GM23338 (cell line): ENCODE data around the gene ING4. TPM values are rescaled to one million over a fixed set of nuclear protein-coding genes. Genes with fewer than 3 reads are reported as not detected.

Experiments
- ATAC-seq: fragments of 200-7000 bp; cut with Tn5 transposase; 3 replicates; pipeline ENCODE4 v1.9.1; 2020
- DNase-seq: peaks from one replicate; pipeline ENCODE4 v3.0.0-alpha.2; 2015; ENCODE audit warnings: low spot score
- H2AFZ ChIP-seq: fragments of 200-600 bp; sonication (generic); 2 replicates; pipeline ENCODE4 v1.8.0; 2016; ENCODE audit warnings: antibody characterized with exemption, mild to moderate bottlenecking, moderate library complexity
- H3F3A ChIP-seq: fragments of 200-600 bp; sonication (generic); replicated peaks from 2 replicates; pipeline ENCODE4 v1.8.0; 2017; ENCODE audit warnings: antibody characterized with exemption, mixed run types, low read depth
- H3K27ac ChIP-seq: fragments of 200-600 bp; sonication (generic); 2 replicates; pipeline ENCODE4 v1.6.1; 2016; ENCODE audit warnings: low read depth
- H3K27me3 ChIP-seq: fragments of 200-600 bp; sonication (generic); 2 replicates; pipeline ENCODE4 v1.8.0; 2016; ENCODE audit warnings: mild to moderate bottlenecking, mixed run types, moderate library complexity; ENCODE audit not compliant: insufficient read depth
- H3K36me3 ChIP-seq: fragments of 200-600 bp; sonication (generic); 2 replicates; pipeline ENCODE4 v1.8.0; 2016; ENCODE audit warnings: mild to moderate bottlenecking; ENCODE audit not compliant: insufficient read depth
- H3K4me1 ChIP-seq: fragments of 200-600 bp; sonication (generic); 2 replicates; pipeline ENCODE4 v1.8.0; 2016; ENCODE audit warnings: mild to moderate bottlenecking, moderate library complexity; ENCODE audit not compliant: insufficient read depth
- H3K4me2 ChIP-seq: fragments of 200-600 bp; sonication (generic); 2 replicates; pipeline ENCODE4 v1.7.1; 2017; ENCODE audit warnings: mixed run types
- H3K4me3 ChIP-seq: fragments of 200-600 bp; sonication (generic); 2 replicates; pipeline ENCODE4 v1.6.1; 2016; ENCODE audit warnings: mixed run types
- H3K79me2 ChIP-seq: fragments of 200-600 bp; sonication (generic); replicated peaks from 2 replicates; pipeline ENCODE4 v1.8.0; 2017; ENCODE audit warnings: mild to moderate bottlenecking; ENCODE audit not compliant: insufficient read depth
- H3K9me2 ChIP-seq: fragments of 200-600 bp; sonication (generic); 2 replicates; pipeline ENCODE4 v1.8.0; 2017; ENCODE audit not compliant: insufficient read depth
- H4K20me1 ChIP-seq: fragments of 200-600 bp; sonication (generic); replicated peaks from 2 replicates; pipeline ENCODE4 v1.8.0; 2017; ENCODE audit warnings: mild to moderate bottlenecking; ENCODE audit not compliant: insufficient read depth
- H3K27ac Mint-ChIP-seq: 2 replicates; pipeline ENCODE4 v1.8.0; 2020; ENCODE audit warnings: inconsistent platforms, mild to moderate bottlenecking, moderate library complexity, mixed read lengths
- H3K27me3 Mint-ChIP-seq: 3 replicates; pipeline ENCODE4 v1.8.0; 2022; ENCODE audit warnings: low read depth, mild to moderate bottlenecking, moderate library complexity, mixed read lengths, inconsistent platforms; ENCODE audit not compliant: insufficient read depth, poor library complexity
- H3K36me3 Mint-ChIP-seq: 3 replicates; pipeline ENCODE4 v1.8.0; 2021; ENCODE audit warnings: low read depth, mild to moderate bottlenecking, inconsistent platforms, moderate library complexity, mixed read lengths
- H3K4me1 Mint-ChIP-seq: 3 replicates; pipeline ENCODE4 v1.8.0; 2020; ENCODE audit warnings: mild to moderate bottlenecking, inconsistent platforms, mixed read lengths
- H3K4me3 Mint-ChIP-seq: 3 replicates; pipeline ENCODE4 v1.8.0; 2021; ENCODE audit warnings: moderate library complexity, mild to moderate bottlenecking, inconsistent platforms, mixed read lengths
- H3K9me3 Mint-ChIP-seq: 3 replicates; pipeline ENCODE4 v1.8.0; 2020; ENCODE audit warnings: moderate library complexity, mild to moderate bottlenecking, inconsistent platforms, mixed read lengths
- CREB1 ChIP-seq: fragments of 250-450 bp; sonication (Bioruptor Pico); IDR thresholded peaks from 2 replicates; pipeline ENCODE4 v1.5.0; 2020; ENCODE audit warnings: low read depth, mild to moderate bottlenecking, moderate library complexity
- EZH2 ChIP-seq: fragments of 200-600 bp; sonication (generic); IDR thresholded peaks from one replicate; pipeline ENCODE4 v1.8.0; 2017; ENCODE audit warnings: antibody characterized with exemption, mild to moderate bottlenecking, low read depth; ENCODE audit not compliant: unreplicated experiment
- EZH2phosphoT487 ChIP-seq: fragments of 200-600 bp; sonication (generic); IDR thresholded peaks from one replicate; pipeline ENCODE4 v1.8.1; 2018; ENCODE audit warnings: antibody characterized with exemption; ENCODE audit not compliant: unreplicated experiment
- JUNB ChIP-seq: IDR thresholded peaks from one replicate; pipeline ENCODE4 v1.6.1; 2016; ENCODE audit warnings: antibody characterized with exemption; ENCODE audit not compliant: unreplicated experiment
- NANOG ChIP-seq: IDR thresholded peaks from 2 replicates; pipeline ENCODE4 v1.6.1; 2016; ENCODE audit warnings: antibody characterized with exemption, borderline replicate concordance
- POLR2AphosphoS5 ChIP-seq: IDR thresholded peaks from 2 replicates; pipeline ENCODE4 v1.6.1; 2016; ENCODE audit warnings: antibody characterized with exemption, low read depth
- STAT1 ChIP-seq: IDR thresholded peaks from one replicate; pipeline ENCODE4 v1.6.1; 2016; ENCODE audit warnings: antibody characterized with exemption; ENCODE audit not compliant: unreplicated experiment
- ZNF114 ChIP-seq: fragments of 250-450 bp; sonication (Bioruptor Pico); IDR thresholded peaks from 2 replicates; pipeline ENCODE4 v1.5.0; 2020; ENCODE audit warnings: mild to moderate bottlenecking, moderate library complexity
- ZNF331 ChIP-seq: fragments of 250-450 bp; sonication (Bioruptor Pico); IDR thresholded peaks from 2 replicates; pipeline ENCODE4 v1.5.0; 2020; ENCODE audit warnings: low read depth, mild to moderate bottlenecking, moderate library complexity
- polyA plus RNA-seq: library from polyadenylated mRNA; unstranded; fragments of >200 nt; fragmentation: Nextera tagmentation; extraction: Ambion mirVana; gene quantifications from 2 replicates; pipeline ENCODE4 v1.2.1, GENCODE V29; 2016
- total RNA-seq: library from RNA; depleted of rRNA; stranded (reverse); fragments of >200 nt; shearing (Covaris generic); gene quantifications from 2 replicates; pipeline ENCODE4 v1.2.3, GENCODE V29; 2014
- TF ChIP-seq, protein P1 (sequence below): IDR thresholded peaks from 2 replicates; pipeline ENCODE4 v1.6.1; 2016; ENCODE audit warnings: antibody characterized with exemption
- TF ChIP-seq, protein P2 (sequence below), 2 experiments: fragments of 200-600 bp in 1 of 2; sonication (generic) in 1 of 2; conservative IDR thresholded peaks; 2 replicates each; pipeline versions ENCODE4 v1.5.1 to v1.6.1; 2016 to 2017; ENCODE audit warnings: antibody characterized with exemption in 2 of 2, low read depth in 2 of 2, mild to moderate bottlenecking in 2 of 2, moderate library complexity in 1 of 2
- TF ChIP-seq, protein P3 (sequence below): fragments of 250-450 bp; sonication (Bioruptor Pico); IDR thresholded peaks from 2 replicates; pipeline ENCODE4 v1.5.0; 2020; ENCODE audit warnings: mild to moderate bottlenecking, moderate library complexity
- TF ChIP-seq, protein P4 (sequence below): IDR thresholded peaks from one replicate; pipeline ENCODE4 v1.6.1; 2018; ENCODE audit warnings: antibody characterized with exemption; ENCODE audit not compliant: unreplicated experiment

Gene ING4
- total and polyA plus RNA-seq, 2 experiments from 2014 or later: 22.0 to 29.6 TPM

DNA sequence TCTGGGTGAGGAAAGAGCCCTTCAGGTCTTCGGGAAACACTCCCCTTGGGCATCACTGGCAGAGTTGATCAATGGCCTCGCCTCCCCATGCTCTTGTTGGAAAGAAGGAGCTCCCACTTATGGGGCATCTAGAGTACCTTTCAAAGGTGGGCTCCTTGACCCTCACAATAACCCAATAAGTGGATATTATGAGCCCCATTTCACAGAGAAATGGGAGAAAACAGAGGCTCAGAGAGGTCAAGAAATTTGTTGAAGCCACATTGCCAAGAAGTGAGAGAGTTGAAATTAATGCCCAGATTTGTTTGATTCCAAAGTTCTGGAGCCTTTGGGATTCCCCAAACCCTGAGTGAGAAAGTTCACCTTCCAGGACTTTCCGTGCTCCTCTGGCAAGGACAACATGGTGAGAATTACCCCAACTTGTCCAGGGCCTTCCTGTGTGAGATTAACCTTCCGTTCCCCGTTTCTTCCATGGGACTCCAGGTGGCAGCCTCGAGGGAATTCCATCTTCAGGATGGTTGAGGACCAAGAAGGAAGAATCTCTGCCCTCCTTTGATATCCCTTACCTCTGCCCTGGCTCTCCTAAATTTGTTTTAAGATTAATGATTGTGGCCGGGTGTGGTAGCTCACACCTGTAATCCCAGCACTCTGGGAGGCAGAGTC lies 48.3 kb downstream of the ING4 start:
- H3K27ac ChIP-seq: peak overlapping the region; percentile 77
- peaks cover 16% of the 10 kb centered on the region for H3K27me3 ChIP-seq
- ATAC-seq (peak; percentile 5; the same call in 2 of the 3 replicates), DNase-seq (peak; percentile 76)
- no peaks in the 10 kb centered on the region for H4K20me1 ChIP-seq
- peaks cover 23% of the 10 kb centered on the region for H3K27me3 Mint-ChIP-seq
- H3K79me2 ChIP-seq: no peaks in the 10 kb centered on the region
- H3K4me3 Mint-ChIP-seq: peak overlapping the region; percentile 58
- TF ChIP-seq STAT1: no peak
- TF ChIP-seq JUNB: no peak
- TF ChIP-seq, protein P1, sequence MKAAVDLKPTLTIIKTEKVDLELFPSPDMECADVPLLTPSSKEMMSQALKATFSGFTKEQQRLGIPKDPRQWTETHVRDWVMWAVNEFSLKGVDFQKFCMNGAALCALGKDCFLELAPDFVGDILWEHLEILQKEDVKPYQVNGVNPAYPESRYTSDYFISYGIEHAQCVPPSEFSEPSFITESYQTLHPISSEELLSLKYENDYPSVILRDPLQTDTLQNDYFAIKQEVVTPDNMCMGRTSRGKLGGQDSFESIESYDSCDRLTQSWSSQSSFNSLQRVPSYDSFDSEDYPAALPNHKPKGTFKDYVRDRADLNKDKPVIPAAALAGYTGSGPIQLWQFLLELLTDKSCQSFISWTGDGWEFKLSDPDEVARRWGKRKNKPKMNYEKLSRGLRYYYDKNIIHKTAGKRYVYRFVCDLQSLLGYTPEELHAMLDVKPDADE: no peak
- TF ChIP-seq POLR2AphosphoS5: no peak
- no peak for TF ChIP-seq EZH2
- no peak for TF ChIP-seq EZH2phosphoT487
- no peak for TF ChIP-seq NANOG
- TF ChIP-seq, protein P2, sequence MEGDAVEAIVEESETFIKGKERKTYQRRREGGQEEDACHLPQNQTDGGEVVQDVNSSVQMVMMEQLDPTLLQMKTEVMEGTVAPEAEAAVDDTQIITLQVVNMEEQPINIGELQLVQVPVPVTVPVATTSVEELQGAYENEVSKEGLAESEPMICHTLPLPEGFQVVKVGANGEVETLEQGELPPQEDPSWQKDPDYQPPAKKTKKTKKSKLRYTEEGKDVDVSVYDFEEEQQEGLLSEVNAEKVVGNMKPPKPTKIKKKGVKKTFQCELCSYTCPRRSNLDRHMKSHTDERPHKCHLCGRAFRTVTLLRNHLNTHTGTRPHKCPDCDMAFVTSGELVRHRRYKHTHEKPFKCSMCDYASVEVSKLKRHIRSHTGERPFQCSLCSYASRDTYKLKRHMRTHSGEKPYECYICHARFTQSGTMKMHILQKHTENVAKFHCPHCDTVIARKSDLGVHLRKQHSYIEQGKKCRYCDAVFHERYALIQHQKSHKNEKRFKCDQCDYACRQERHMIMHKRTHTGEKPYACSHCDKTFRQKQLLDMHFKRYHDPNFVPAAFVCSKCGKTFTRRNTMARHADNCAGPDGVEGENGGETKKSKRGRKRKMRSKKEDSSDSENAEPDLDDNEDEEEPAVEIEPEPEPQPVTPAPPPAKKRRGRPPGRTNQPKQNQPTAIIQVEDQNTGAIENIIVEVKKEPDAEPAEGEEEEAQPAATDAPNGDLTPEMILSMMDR (conservative IDR thresholded peaks at IDR 0.05; ENCODE audit: low read depth in 2 of 2): peak in 1 of 2 experiments; percentile 49; a peak in 2 of 4 replicates
- TF ChIP-seq, protein P3, sequence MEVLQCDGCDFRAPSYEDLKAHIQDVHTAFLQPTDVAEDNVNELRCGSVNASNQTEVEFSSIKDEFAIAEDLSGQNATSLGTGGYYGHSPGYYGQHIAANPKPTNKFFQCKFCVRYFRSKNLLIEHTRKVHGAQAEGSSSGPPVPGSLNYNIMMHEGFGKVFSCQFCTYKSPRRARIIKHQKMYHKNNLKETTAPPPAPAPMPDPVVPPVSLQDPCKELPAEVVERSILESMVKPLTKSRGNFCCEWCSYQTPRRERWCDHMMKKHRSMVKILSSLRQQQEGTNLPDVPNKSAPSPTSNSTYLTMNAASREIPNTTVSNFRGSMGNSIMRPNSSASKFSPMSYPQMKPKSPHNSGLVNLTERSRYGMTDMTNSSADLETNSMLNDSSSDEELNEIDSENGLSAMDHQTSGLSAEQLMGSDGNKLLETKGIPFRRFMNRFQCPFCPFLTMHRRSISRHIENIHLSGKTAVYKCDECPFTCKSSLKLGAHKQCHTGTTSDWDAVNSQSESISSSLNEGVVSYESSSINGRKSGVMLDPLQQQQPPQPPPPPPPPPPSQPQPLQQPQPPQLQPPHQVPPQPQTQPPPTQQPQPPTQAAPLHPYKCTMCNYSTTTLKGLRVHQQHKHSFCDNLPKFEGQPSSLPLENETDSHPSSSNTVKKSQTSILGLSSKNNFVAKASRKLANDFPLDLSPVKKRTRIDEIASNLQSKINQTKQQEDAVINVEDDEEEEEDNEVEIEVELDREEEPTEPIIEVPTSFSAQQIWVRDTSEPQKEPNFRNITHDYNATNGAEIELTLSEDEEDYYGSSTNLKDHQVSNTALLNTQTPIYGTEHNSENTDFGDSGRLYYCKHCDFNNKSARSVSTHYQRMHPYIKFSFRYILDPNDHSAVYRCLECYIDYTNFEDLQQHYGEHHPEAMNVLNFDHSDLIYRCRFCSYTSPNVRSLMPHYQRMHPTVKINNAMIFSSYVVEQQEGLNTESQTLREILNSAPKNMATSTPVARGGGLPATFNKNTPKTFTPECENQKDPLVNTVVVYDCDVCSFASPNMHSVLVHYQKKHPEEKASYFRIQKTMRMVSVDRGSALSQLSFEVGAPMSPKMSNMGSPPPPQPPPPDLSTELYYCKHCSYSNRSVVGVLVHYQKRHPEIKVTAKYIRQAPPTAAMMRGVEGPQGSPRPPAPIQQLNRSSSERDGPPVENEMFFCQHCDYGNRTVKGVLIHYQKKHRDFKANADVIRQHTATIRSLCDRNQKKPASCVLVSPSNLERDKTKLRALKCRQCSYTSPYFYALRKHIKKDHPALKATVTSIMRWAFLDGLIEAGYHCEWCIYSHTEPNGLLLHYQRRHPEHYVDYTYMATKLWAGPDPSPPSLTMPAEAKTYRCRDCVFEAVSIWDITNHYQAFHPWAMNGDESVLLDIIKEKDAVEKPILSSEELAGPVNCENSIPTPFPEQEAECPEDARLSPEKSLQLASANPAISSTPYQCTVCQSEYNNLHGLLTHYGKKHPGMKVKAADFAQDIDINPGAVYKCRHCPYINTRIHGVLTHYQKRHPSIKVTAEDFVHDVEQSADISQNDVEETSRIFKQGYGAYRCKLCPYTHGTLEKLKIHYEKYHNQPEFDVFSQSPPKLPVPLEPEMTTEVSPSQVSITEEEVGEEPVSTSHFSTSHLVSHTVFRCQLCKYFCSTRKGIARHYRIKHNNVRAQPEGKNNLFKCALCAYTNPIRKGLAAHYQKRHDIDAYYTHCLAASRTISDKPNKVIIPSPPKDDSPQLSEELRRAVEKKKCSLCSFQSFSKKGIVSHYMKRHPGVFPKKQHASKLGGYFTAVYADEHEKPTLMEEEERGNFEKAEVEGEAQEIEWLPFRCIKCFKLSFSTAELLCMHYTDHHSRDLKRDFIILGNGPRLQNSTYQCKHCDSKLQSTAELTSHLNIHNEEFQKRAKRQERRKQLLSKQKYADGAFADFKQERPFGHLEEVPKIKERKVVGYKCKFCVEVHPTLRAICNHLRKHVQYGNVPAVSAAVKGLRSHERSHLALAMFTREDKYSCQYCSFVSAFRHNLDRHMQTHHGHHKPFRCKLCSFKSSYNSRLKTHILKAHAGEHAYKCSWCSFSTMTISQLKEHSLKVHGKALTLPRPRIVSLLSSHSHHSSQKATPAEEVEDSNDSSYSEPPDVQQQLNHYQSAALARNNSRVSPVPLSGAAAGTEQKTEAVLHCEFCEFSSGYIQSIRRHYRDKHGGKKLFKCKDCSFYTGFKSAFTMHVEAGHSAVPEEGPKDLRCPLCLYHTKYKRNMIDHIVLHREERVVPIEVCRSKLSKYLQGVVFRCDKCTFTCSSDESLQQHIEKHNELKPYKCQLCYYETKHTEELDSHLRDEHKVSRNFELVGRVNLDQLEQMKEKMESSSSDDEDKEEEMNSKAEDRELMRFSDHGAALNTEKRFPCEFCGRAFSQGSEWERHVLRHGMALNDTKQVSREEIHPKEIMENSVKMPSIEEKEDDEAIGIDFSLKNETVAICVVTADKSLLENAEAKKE (CRISPR knock-in tag): 0 out of 2 replicates have a peak, but pooled peaks have one; percentile 5
- TF ChIP-seq, protein P4, sequence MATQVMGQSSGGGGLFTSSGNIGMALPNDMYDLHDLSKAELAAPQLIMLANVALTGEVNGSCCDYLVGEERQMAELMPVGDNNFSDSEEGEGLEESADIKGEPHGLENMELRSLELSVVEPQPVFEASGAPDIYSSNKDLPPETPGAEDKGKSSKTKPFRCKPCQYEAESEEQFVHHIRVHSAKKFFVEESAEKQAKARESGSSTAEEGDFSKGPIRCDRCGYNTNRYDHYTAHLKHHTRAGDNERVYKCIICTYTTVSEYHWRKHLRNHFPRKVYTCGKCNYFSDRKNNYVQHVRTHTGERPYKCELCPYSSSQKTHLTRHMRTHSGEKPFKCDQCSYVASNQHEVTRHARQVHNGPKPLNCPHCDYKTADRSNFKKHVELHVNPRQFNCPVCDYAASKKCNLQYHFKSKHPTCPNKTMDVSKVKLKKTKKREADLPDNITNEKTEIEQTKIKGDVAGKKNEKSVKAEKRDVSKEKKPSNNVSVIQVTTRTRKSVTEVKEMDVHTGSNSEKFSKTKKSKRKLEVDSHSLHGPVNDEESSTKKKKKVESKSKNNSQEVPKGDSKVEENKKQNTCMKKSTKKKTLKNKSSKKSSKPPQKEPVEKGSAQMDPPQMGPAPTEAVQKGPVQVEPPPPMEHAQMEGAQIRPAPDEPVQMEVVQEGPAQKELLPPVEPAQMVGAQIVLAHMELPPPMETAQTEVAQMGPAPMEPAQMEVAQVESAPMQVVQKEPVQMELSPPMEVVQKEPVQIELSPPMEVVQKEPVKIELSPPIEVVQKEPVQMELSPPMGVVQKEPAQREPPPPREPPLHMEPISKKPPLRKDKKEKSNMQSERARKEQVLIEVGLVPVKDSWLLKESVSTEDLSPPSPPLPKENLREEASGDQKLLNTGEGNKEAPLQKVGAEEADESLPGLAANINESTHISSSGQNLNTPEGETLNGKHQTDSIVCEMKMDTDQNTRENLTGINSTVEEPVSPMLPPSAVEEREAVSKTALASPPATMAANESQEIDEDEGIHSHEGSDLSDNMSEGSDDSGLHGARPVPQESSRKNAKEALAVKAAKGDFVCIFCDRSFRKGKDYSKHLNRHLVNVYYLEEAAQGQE: no peak
- no peak for TF ChIP-seq ZNF114 (CRISPR knock-in tag)
- no peak for TF ChIP-seq CREB1 (CRISPR knock-in tag)
- no peak for TF ChIP-seq ZNF331
- H3K36me3 Mint-ChIP-seq: no peaks in the 10 kb centered on the region; the same call in 2 of the 3 replicates
- peaks cover 19% of the 10 kb centered on the region; the same call in 1 of the 2 replicates for H3F3A ChIP-seq
- no peaks in the 10 kb centered on the region; the same call in 2 of the 3 replicates for H3K9me3 Mint-ChIP-seq
- no peak overlapping the region for H2AFZ ChIP-seq
- peaks cover 4% of the 10 kb centered on the region for H3K9me2 ChIP-seq
- peak overlapping the region; percentile 57; the same call in 1 of the 2 replicates for H3K4me3 ChIP-seq
- H3K4me2 ChIP-seq: peak overlapping the region; percentile 42; the same call in 1 of the 2 replicates
- H3K4me1 Mint-ChIP-seq: peaks cover 39% of the 10 kb centered on the region
- peaks cover 28% of the 10 kb centered on the region for H3K4me1 ChIP-seq
- H3K27ac Mint-ChIP-seq: peak overlapping the region; percentile 46
- H3K36me3 ChIP-seq: no peaks in the 10 kb centered on the region
